ENCODE data around the gene TYW1B. TPM values are rescaled to one million over a fixed set of nuclear protein-coding genes. Genes with fewer than 3 reads are reported as not detected.
"Not testable (repeated sequence)": the region's sequence is repeated elsewhere in the genome, so short reads cannot be mapped to it uniquely, and the experiment has no call there.

The TYW1B gene
- total and polyA plus RNA-seq, 12 donors = 0.72 to 13.4 (median 2.5) TPM

- no peaks in the 10 kb centered on the region for H3K4me1 ChIP-seq (replicated peaks in 1 of 2)
- no peak for DNase-seq
- H3K27me3 ChIP-seq = no peaks in the 10 kb centered on the region
- intact Hi-C loops (cut with DNase I) = no loop called here
- no peak overlapping the region for H3K4me3 ChIP-seq
- TF ChIP-seq, protein P1, sequence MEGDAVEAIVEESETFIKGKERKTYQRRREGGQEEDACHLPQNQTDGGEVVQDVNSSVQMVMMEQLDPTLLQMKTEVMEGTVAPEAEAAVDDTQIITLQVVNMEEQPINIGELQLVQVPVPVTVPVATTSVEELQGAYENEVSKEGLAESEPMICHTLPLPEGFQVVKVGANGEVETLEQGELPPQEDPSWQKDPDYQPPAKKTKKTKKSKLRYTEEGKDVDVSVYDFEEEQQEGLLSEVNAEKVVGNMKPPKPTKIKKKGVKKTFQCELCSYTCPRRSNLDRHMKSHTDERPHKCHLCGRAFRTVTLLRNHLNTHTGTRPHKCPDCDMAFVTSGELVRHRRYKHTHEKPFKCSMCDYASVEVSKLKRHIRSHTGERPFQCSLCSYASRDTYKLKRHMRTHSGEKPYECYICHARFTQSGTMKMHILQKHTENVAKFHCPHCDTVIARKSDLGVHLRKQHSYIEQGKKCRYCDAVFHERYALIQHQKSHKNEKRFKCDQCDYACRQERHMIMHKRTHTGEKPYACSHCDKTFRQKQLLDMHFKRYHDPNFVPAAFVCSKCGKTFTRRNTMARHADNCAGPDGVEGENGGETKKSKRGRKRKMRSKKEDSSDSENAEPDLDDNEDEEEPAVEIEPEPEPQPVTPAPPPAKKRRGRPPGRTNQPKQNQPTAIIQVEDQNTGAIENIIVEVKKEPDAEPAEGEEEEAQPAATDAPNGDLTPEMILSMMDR (IDR thresholded peaks at IDR 0.05) = no peak
- no peak for TF ChIP-seq POLR2A (IDR thresholded peaks at IDR 0.05)
- H3K9me3 ChIP-seq (replicated peaks in 1 of 3) = peaks cover 0 to 5% (median 0%) of the 10 kb centered on the region in 3 donors
- no peaks in the 10 kb centered on the region for H3K36me3 ChIP-seq (replicated peaks in 1 of 2)
- 87 to 92% (median 89%) methylated on average over 2 of the region's 2 CpGs for WGBS, 4 donors
- H3K27ac ChIP-seq = no peak overlapping the region
Observed at GRCh38 chr7:72760602-72761001, 67.4 kb downstream of the TYW1B start.

DNA sequence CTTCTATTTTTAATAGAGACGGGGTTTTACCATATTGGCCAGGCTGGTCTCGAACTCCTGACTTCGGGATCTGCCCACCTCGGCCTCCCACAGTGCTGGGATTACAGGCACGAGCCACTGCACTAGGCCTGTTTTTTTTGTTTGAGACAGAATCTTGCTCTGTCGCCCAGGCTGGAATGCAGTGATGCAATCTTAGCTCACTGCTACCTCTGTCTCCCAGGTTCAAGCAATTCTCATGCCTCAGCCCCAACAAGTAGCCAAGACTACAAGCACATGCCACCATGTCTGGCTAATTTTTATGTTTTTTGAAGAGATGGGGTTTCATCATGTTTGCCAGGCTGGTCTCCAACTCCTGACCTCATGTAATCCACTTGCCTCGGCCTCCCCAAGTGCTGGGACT is 73.7 kb downstream of the TYW1B start:
- no peaks in the 10 kb centered on the region for H3K36me3 ChIP-seq (replicated peaks in 1 of 2)
- no peak for DNase-seq
- WGBS, 4 donors = 93 to 99% (median 95%) methylated on average over 7 of the region's 7 CpGs
- TF ChIP-seq POLR2A (IDR thresholded peaks at IDR 0.05) = no peak
- TF ChIP-seq, protein P1 (IDR thresholded peaks at IDR 0.05) = no peak
- intact Hi-C loops (cut with DNase I) = no loop called here
- no peaks in the 10 kb centered on the region for H3K9me3 ChIP-seq (replicated peaks in 1 of 3)
- H3K4me1 ChIP-seq (replicated peaks in 1 of 2) = no peaks in the 10 kb centered on the region
- H3K27ac ChIP-seq = no peak overlapping the region
- H3K4me3 ChIP-seq = no peak overlapping the region
- no peaks in the 10 kb centered on the region for H3K27me3 ChIP-seq

DNA sequence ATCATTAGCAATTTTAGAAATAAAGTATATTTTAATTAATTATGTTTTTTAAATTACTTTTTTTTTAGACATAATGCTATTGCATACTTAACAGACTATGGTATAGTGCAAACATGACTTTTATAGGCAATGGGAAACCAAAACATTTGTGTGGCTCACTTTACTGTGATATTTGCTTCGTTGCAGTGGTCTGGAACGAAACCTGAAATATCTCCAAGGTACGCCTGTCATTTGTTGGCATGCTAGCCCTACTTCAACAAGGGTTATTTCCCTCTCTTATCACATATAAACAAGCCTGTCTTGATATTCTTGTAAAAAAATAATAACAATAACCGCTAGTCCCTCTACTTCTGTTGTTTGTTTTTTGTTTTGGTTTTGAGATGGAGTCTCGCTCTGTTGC is 74.2 kb downstream of the TYW1B start:
- intact Hi-C loops (cut with DNase I) = no loop called here
- H3K4me1 ChIP-seq (replicated peaks in 1 of 2) = no peaks in the 10 kb centered on the region
- H3K4me3 ChIP-seq = no peak overlapping the region
- H3K27me3 ChIP-seq = no peaks in the 10 kb centered on the region
- no peak for DNase-seq
- 90 to 97% (median 94%) methylated on average over 5 of the region's 5 CpGs for WGBS, 4 donors
- no peaks in the 10 kb centered on the region for H3K9me3 ChIP-seq (replicated peaks in 1 of 3)
- H3K27ac ChIP-seq = no peak overlapping the region
- no peak for TF ChIP-seq POLR2A (IDR thresholded peaks at IDR 0.05)
- TF ChIP-seq, protein P1 (IDR thresholded peaks at IDR 0.05) = no peak
- H3K36me3 ChIP-seq (replicated peaks in 1 of 2) = no peaks in the 10 kb centered on the region

GRCh38 chr7:72753229-72753628 is 74.8 kb downstream of the TYW1B start:
- H3K4me1 ChIP-seq (replicated peaks in 1 of 2); H3K27ac ChIP-seq; intact Hi-C loops (cut with DNase I); DNase-seq; H3K36me3 ChIP-seq (replicated peaks in 1 of 2); H3K9me3 ChIP-seq (replicated peaks in 1 of 3); H3K27me3 ChIP-seq; H3K4me3 ChIP-seq: not testable (repeated sequence)
- 90 to 96% (median 95%) methylated on average over 4 of the region's 4 CpGs for WGBS, 4 donors

DNA sequence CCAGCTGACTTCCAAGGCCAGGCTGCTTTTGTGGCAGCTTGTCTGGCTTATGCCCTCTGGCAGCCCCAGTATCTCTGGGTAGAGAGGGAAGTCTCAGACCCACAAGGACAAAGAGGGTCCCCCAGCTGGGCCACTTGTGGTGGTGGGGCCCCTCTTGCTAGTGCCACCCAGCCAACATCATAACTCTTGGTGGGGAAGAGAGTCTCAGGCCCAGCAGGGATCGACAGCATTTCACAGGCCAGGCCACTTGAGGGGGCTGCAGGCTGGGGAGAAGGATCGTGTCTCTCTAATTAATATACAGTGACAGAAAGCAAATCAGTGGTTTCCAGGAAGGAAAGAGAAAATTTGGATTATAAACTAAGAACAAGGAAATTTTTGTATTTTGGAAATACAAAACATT is 76.0 kb downstream of the TYW1B start:
- TF ChIP-seq, protein P1 (IDR thresholded peaks at IDR 0.05) = no peak
- no peak for TF ChIP-seq POLR2A (IDR thresholded peaks at IDR 0.05)
- Histone ChIP-seq H3K9me3 (replicated peaks in 1 of 3) (no peaks in the 10 kb centered on the region), H3K4me3 (no peak overlapping the region), H3K4me1 (replicated peaks in 1 of 2) (no peaks in the 10 kb centered on the region), H3K27me3 (no peaks in the 10 kb centered on the region), H3K27ac (no peak overlapping the region), H3K36me3 (replicated peaks in 1 of 2) (no peaks in the 10 kb centered on the region)
- 88 to 93% (median 92%) methylated on average over 2 of the region's 2 CpGs for WGBS, 4 donors
- no peak for DNase-seq
- intact Hi-C loops (cut with DNase I) = no loop called here
